Fibroblast of mammary gland (primary cell): Measurements from ENCODE around the gene HECTD2.

Source experiments
- DNase-seq: peaks from one replicate; pipeline ENCODE4 v3.0.0-alpha.2; 2010; ENCODE audit warnings: low read depth
- H3K4me3 ChIP-seq: 2 replicates; pipeline ENCODE4 v1.5.1; 2011; ENCODE audit warnings: low read depth, mild to moderate bottlenecking, low read length, moderate library complexity; ENCODE audit not compliant: control insufficient read depth
- TF ChIP-seq, protein P1 (sequence below): conservative IDR thresholded peaks from 2 replicates; pipeline ENCODE4 v1.5.1; 2011; ENCODE audit warnings: low read depth, low read length, inconsistent platforms; ENCODE audit not compliant: control insufficient read depth, insufficient read depth

HECTD2 gene

DNA sequence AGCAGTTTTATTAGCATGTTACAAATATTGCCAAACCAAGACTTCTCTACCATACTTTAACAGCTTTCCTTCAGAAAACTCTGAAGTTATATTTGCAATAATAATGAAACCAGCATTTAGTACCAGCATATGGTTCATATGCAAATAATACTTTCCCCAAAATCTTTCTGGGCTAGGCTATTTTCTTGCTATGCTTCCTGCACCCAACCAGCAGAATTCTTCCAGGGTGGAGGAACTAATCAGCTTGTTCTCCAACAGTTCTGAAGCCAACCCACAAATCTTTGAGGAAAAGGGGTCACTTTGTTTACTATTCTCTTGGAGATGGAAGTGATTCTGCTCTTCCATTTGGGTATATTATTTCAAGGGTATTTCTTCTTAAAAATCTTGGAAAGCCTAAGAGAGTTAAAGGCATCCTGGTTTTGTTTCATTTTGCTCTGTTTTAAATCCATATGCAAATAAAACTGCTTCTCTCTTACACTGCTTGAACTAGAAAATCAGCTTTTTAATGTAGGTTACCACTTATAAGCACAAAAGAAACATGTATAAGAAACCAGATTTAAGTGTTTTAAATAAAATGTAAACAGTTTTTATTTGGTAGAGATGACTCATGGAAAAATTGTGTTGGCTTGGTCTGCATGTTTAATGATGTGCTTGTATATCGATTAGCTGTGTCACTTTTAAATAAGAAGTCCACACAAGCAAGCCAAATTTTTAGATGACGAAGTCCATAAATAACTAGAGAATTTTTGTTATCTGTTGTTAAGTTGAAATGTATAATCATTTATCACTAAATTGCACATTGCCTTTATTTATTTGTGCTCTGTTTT is 103.7 kb downstream of the HECTD2 start:
- TF ChIP-seq, protein P1, sequence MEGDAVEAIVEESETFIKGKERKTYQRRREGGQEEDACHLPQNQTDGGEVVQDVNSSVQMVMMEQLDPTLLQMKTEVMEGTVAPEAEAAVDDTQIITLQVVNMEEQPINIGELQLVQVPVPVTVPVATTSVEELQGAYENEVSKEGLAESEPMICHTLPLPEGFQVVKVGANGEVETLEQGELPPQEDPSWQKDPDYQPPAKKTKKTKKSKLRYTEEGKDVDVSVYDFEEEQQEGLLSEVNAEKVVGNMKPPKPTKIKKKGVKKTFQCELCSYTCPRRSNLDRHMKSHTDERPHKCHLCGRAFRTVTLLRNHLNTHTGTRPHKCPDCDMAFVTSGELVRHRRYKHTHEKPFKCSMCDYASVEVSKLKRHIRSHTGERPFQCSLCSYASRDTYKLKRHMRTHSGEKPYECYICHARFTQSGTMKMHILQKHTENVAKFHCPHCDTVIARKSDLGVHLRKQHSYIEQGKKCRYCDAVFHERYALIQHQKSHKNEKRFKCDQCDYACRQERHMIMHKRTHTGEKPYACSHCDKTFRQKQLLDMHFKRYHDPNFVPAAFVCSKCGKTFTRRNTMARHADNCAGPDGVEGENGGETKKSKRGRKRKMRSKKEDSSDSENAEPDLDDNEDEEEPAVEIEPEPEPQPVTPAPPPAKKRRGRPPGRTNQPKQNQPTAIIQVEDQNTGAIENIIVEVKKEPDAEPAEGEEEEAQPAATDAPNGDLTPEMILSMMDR = no peak
- no peak overlapping the region for H3K4me3 ChIP-seq
- no peak for DNase-seq

DNA sequence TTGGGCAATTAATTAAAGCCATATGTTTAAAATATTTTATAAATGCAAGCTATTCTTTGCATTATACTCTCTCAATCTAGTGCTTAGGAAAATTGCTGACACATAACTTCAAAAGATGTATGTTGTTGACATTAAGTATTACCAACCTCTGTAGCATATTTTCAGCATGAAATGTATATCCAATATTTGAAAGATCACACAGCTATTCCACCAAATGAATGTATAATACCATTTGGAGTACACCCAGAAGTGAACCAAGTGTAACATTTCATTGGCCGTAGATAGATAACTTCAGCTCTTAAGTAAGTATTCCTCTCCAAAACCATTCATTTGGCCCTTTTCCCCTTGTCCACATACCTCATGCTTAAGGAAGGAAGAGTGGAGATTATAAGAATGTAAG is 104.6 kb downstream of the HECTD2 start:
- no peak for DNase-seq
- no peak overlapping the region for H3K4me3 ChIP-seq
- TF ChIP-seq, protein P1 = no peak

- DNase-seq = no peak
- no peak overlapping the region for H3K4me3 ChIP-seq
- TF ChIP-seq, protein P1 = no peak
Observed at GRCh38 chr10:91517394-91517793, 107.2 kb downstream of the HECTD2 start.

- TF ChIP-seq, protein P1 = no peak
- no peak for DNase-seq
- H3K4me3 ChIP-seq = no peak overlapping the region
Observed at GRCh38 chr10:91519899-91520514, 109.9 kb downstream of the HECTD2 start.

DNA sequence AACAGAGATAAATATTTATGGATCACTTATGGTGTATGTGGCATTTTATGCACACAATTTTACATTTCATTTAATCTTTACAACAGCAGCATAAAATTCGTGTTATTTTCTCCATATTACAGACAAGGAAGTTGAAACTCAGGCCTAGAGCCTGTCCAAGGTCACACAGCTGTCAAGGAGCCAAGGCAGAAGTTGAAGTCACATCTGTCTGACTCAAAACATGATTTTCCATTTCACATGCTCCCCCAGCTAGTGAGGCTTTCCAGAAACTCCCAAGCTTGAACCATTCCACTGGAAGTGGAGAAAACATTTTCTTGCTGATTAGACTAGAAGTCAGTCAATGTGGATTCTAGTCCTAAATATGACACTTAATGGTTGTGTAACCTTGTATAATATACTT is 110.5 kb downstream of the HECTD2 start:
- H3K4me3 ChIP-seq = no peak overlapping the region
- TF ChIP-seq, protein P1 = no peak
- peak; percentile 36 for DNase-seq

DNA sequence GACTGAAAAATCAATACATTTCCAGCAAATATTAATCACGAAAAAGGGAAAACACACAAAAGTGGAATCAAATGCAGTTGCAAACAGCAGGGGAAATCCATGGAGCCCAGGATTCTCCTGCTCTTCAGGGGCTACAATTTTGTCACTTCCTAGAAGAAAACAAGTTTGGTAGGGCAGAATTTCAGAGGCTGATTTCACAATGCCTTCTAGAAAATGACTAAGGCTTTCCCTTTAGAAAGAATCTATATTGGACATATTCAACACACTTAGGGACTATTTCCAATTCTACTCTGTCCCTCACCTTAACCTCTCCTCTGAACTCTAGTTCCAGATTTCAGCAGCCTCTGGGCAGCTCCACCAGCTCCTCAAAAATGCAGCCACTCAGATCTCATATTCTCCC is 111.3 kb downstream of the HECTD2 start:
- H3K4me3 ChIP-seq = no peak overlapping the region
- TF ChIP-seq, protein P1 = no peak
- peak; percentile 38 for DNase-seq
